HG02884 (cell line): ENCODE measurements around the gene ITPR1.

Experiments
- ATAC-seq: cut with Tn5 transposase; IDR thresholded peaks from one replicate; pipeline ENCODE4 v1.9.1; 2021; ENCODE audit warnings: mild to moderate bottlenecking, moderate library complexity; ENCODE audit not compliant: unreplicated experiment

ITPR1 gene

GRCh38 chr3:4508048-4508981 is 15.2 kb downstream of the ITPR1 start:
- ATAC-seq, result peak; percentile 66

GRCh38 chr3:4509043-4509442 is 15.9 kb downstream of the ITPR1 start:
- no peak for ATAC-seq

GRCh38 chr3:4509983-4510755 is 17.0 kb downstream of the ITPR1 start:
- no peak for ATAC-seq

GRCh38 chr3:4511491-4512262 is 18.5 kb downstream of the ITPR1 start:
- no peak for ATAC-seq

GRCh38 chr3:4512895-4513616 is 19.9 kb downstream of the ITPR1 start:
- ATAC-seq, result no peak

- ATAC-seq, result no peak
Observed at GRCh38 chr3:4514321-4514720, 21.2 kb downstream of the ITPR1 start.

GRCh38 chr3:4514916-4515315 is 21.8 kb downstream of the ITPR1 start:
- no peak for ATAC-seq

GRCh38 chr3:4515916-4516579 is 22.9 kb downstream of the ITPR1 start:
- no peak for ATAC-seq

- ATAC-seq, result no peak
Observed at GRCh38 chr3:4517093-4517492, 23.9 kb downstream of the ITPR1 start.

GRCh38 chr3:4517643-4518311 is 24.6 kb downstream of the ITPR1 start:
- no peak for ATAC-seq

- ATAC-seq, result no peak
Observed at GRCh38 chr3:4520033-4520816, 27.1 kb downstream of the ITPR1 start.

GRCh38 chr3:4522947-4523346 is 29.8 kb downstream of the ITPR1 start:
- no peak for ATAC-seq

GRCh38 chr3:4523710-4524698 is 30.9 kb downstream of the ITPR1 start:
- ATAC-seq, result no peak

- ATAC-seq, result no peak
Observed at GRCh38 chr3:4525560-4526223, 32.5 kb downstream of the ITPR1 start.

- no peak for ATAC-seq
Observed at GRCh38 chr3:4528320-4528719, 35.2 kb downstream of the ITPR1 start.

- no peak for ATAC-seq
Observed at GRCh38 chr3:4528819-4529600, 35.9 kb downstream of the ITPR1 start.
